ENCODE measurements around the gene CSF1. TPM values are rescaled to one million over a fixed set of nuclear protein-coding genes. Genes with fewer than 3 reads are reported as not detected.
"Not testable (repeated sequence)": the region's sequence is repeated elsewhere in the genome, so short reads cannot be mapped to it uniquely, and the experiment has no call there.

The CSF1 gene
- polyA plus RNA-seq, 1 donor, result 7.1 TPM

- no peak for DNase-seq (ENCODE audit: low read depth)
Observed at GRCh38 chr1:109919303-109919702, 8.7 kb downstream of the CSF1 start.

- DNase-seq (ENCODE audit: low read depth), result not testable (repeated sequence)
Observed at GRCh38 chr1:109920391-109920790, 9.7 kb downstream of the CSF1 start.

GRCh38 chr1:109922326-109922725, 11.7 kb downstream of the CSF1 start:
- DNase-seq (ENCODE audit: low read depth), result no peak

GRCh38 chr1:109923131-109923945, 12.7 kb downstream of the CSF1 start:
- no peak for DNase-seq (ENCODE audit: low read depth)

GRCh38 chr1:109923946-109924275, 13.3 kb downstream of the CSF1 start:
- DNase-seq (ENCODE audit: low read depth), result no peak

GRCh38 chr1:109924316-109924715, 13.7 kb downstream of the CSF1 start:
- DNase-seq (ENCODE audit: low read depth), result no peak

- DNase-seq (ENCODE audit: low read depth), result no peak
Observed at GRCh38 chr1:109925159-109925990, 14.7 kb downstream of the CSF1 start.

- no peak for DNase-seq (ENCODE audit: low read depth)
Observed at GRCh38 chr1:109926662-109927300, 16.1 kb downstream of the CSF1 start.

GRCh38 chr1:109927356-109927755, 16.7 kb downstream of the CSF1 start:
- no peak for DNase-seq (ENCODE audit: low read depth)

- no peak for DNase-seq (ENCODE audit: low read depth)
Observed at GRCh38 chr1:109927911-109928321, 17.3 kb downstream of the CSF1 start.

GRCh38 chr1:109928591-109929111, 18.0 kb downstream of the CSF1 start:
- DNase-seq (ENCODE audit: low read depth), result no peak

GRCh38 chr1:109929170-109929569, 18.5 kb downstream of the CSF1 start:
- no peak for DNase-seq (ENCODE audit: low read depth)

GRCh38 chr1:109929588-109930251, 19.1 kb downstream of the CSF1 start:
- DNase-seq (ENCODE audit: low read depth), result no peak

GRCh38 chr1:109930252-109930993, 19.8 kb downstream of the CSF1 start:
- DNase-seq (ENCODE audit: low read depth), result no peak

- peak; percentile 35 for DNase-seq (ENCODE audit: low read depth)
Observed at GRCh38 chr1:109931189-109931731, 20.6 kb downstream of the CSF1 start.

GRCh38 chr1:109931911-109932636, 21.4 kb downstream of the CSF1 start:
- DNase-seq (ENCODE audit: low read depth), result no peak

- no peak for DNase-seq (ENCODE audit: low read depth)
Observed at GRCh38 chr1:109932679-109933078, 22.0 kb downstream of the CSF1 start.

- no peak for DNase-seq (ENCODE audit: low read depth)
Observed at GRCh38 chr1:109933856-109934711, 23.4 kb downstream of the CSF1 start.

GRCh38 chr1:109935451-109935900, 24.8 kb downstream of the CSF1 start:
- DNase-seq (ENCODE audit: low read depth), result no peak
